ENCODE measurements around the gene PANX1. TPM values are rescaled to one million over a fixed set of nuclear protein-coding genes. Genes with fewer than 3 reads are reported as not detected.

Gene PANX1
- total RNA-seq, 1 experiment from 2014 or later = 26.1 TPM

DNA sequence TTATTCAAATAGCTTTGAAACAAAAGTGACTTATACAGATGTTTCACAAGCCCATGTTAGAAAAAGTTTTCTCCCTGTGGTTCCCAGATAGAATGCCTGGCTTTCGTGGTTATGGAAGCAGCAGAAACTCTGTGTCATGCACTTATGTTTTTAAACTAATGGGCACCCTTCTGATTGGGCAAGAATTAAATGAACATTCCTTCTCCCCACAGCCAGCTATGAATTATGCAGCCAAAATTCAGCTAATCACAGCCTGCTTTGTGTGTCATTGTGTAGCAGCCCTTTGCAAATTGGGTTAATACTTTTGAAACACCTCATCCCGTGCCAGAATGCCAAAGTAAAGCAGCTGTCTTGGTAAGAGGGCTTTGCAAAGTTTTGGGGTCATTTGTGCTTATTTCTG is 46.9 kb downstream of the PANX1 start:
- POLR2A ChIA-PET = interaction anchor here (0.6 to 2.2 kb wide), 8 partner anchors 9 to 274 kb away, joined by 3 to 12 read pairs (median 4); partner anchors contain the start of gene PANX1
- peak; percentile 84 for DNase-seq (ENCODE audit: unreplicated experiment)

GRCh38 chr11:94178331-94178730 is 49.7 kb downstream of the PANX1 start:
- Mint-ChIP-seq H3K4me3 (ENCODE audit: unreplicated experiment) (no peak overlapping the region), H3K9me3 (ENCODE audit: unreplicated experiment) (no peaks in the 10 kb centered on the region), H3K27me3 (ENCODE audit: insufficient read depth, unreplicated experiment) (no peaks in the 10 kb centered on the region), H3K36me3 (ENCODE audit: insufficient read depth, unreplicated experiment) (peaks cover 37% of the 10 kb centered on the region), H3K4me1 (ENCODE audit: insufficient read depth, unreplicated experiment) (peaks cover 11% of the 10 kb centered on the region), H3K27ac (ENCODE audit: low read depth, unreplicated experiment) (no peak overlapping the region)
- TF ChIP-seq CTCF (IDR thresholded peaks at IDR 0.05; ENCODE audit: unreplicated experiment) = no peak
- no TSS peak for BruUV-seq (replicated peaks)
- ChIA-PET CTCF (interaction anchor here (1.0 to 1.7 kb wide), 3 partner anchors 238 to 283 kb away, joined by 3 to 8 read pairs (median 4); no protein-coding TSS in a partner anchor), POLR2A (no interaction called here)
- no peak for DNase-seq (ENCODE audit: unreplicated experiment)
- intact Hi-C loops (cut with micrococcal nuclease) = no loop called here

More for the DNA sequence above, 46.9 kb downstream of the PANX1 start:
- no peak overlapping the region for H3K4me3 Mint-ChIP-seq (ENCODE audit: unreplicated experiment)
- CTCF ChIA-PET = interaction anchor here (0.6 to 7.7 kb wide), 9 partner anchors 8 to 343 kb away, joined by 3 to 100 read pairs (median 3); no protein-coding TSS in a partner anchor
- H3K27ac Mint-ChIP-seq (ENCODE audit: low read depth, unreplicated experiment) = no peak overlapping the region
- no peaks in the 10 kb centered on the region for H3K9me3 Mint-ChIP-seq (ENCODE audit: unreplicated experiment)
- H3K36me3 Mint-ChIP-seq (ENCODE audit: insufficient read depth, unreplicated experiment) = peaks cover 26% of the 10 kb centered on the region
- TF ChIP-seq CTCF (IDR thresholded peaks at IDR 0.05; ENCODE audit: unreplicated experiment) = no peak
- H3K4me1 Mint-ChIP-seq (ENCODE audit: insufficient read depth, unreplicated experiment) = peaks cover 12% of the 10 kb centered on the region
- no peaks in the 10 kb centered on the region for H3K27me3 Mint-ChIP-seq (ENCODE audit: insufficient read depth, unreplicated experiment)
- no TSS peak for BruUV-seq (replicated peaks)
- intact Hi-C loops (cut with micrococcal nuclease) = no loop called here

GRCh38 chr11:94179696-94180095 is 51.1 kb downstream of the PANX1 start:
- Mint-ChIP-seq H3K4me1 (ENCODE audit: insufficient read depth, unreplicated experiment) (peaks cover 13% of the 10 kb centered on the region), H3K9me3 (ENCODE audit: unreplicated experiment) (no peaks in the 10 kb centered on the region), H3K27ac (ENCODE audit: low read depth, unreplicated experiment) (no peak overlapping the region), H3K4me3 (ENCODE audit: unreplicated experiment) (no peak overlapping the region), H3K36me3 (ENCODE audit: insufficient read depth, unreplicated experiment) (peaks cover 37% of the 10 kb centered on the region), H3K27me3 (ENCODE audit: insufficient read depth, unreplicated experiment) (no peaks in the 10 kb centered on the region)
- TF ChIP-seq CTCF (IDR thresholded peaks at IDR 0.05; ENCODE audit: unreplicated experiment) = no peak
- BruUV-seq (replicated peaks) = no TSS peak
- intact Hi-C loops (cut with micrococcal nuclease) = loop anchor here (5.0 to 10.0 kb wide), 4 partner anchors 47 to 383 kb away; no protein-coding TSS in a partner anchor
- POLR2A ChIA-PET = no interaction called here
- DNase-seq (ENCODE audit: unreplicated experiment) = no peak
- CTCF ChIA-PET = interaction anchor here (1.0 kb wide), 1 partner anchor 236 kb away, joined by 3 read pairs; no protein-coding TSS in a partner anchor

- TF ChIP-seq CTCF (IDR thresholded peaks at IDR 0.05; ENCODE audit: unreplicated experiment) = no peak
- ChIA-PET POLR2A (interaction anchor here (1.8 kb wide), 1 partner anchor 52 kb away, joined by 4 read pairs; no protein-coding TSS in a partner anchor), CTCF (interaction anchor here (0.6 to 7.0 kb wide), 10 partner anchors 9 to 376 kb away, joined by 3 to 110 read pairs (median 34); no protein-coding TSS in a partner anchor)
- no TSS peak for BruUV-seq (replicated peaks)
- Mint-ChIP-seq H3K4me3 (ENCODE audit: unreplicated experiment) (no peak overlapping the region), H3K27me3 (ENCODE audit: insufficient read depth, unreplicated experiment) (no peaks in the 10 kb centered on the region), H3K27ac (ENCODE audit: low read depth, unreplicated experiment) (no peak overlapping the region), H3K4me1 (ENCODE audit: insufficient read depth, unreplicated experiment) (peaks cover 7% of the 10 kb centered on the region), H3K36me3 (ENCODE audit: insufficient read depth, unreplicated experiment) (peaks cover 37% of the 10 kb centered on the region), H3K9me3 (ENCODE audit: unreplicated experiment) (no peaks in the 10 kb centered on the region)
- DNase-seq (ENCODE audit: unreplicated experiment) = no peak
- intact Hi-C loops (cut with micrococcal nuclease) = loop anchor here (5.0 to 10.0 kb wide), 4 partner anchors 49 to 381 kb away; no protein-coding TSS in a partner anchor
These were observed 52.9 kb downstream of the PANX1 start for GRCh38 chr11:94181526-94181925.
